GM23248 (cell line): ENCODE data around the gene PCSK2. TPM values are rescaled to one million over a fixed set of nuclear protein-coding genes. Genes with fewer than 3 reads are reported as not detected.

Experiments used
- DNase-seq: peaks from one replicate; pipeline ENCODE4 v3.0.0-alpha.2; 2015
- H2AFZ ChIP-seq: fragments of 200-600 bp; sonication (generic); 2 replicates; pipeline ENCODE4 v1.6.1; 2016; ENCODE audit warnings: antibody characterized with exemption
- H3F3A ChIP-seq: fragments of 200-600 bp; sonication (generic); 2 replicates; pipeline ENCODE4 v1.6.1; 2016; ENCODE audit warnings: mild to moderate bottlenecking, antibody characterized with exemption, mixed run types; ENCODE audit not compliant: insufficient read depth
- H3K27ac ChIP-seq: fragments of 200-600 bp; sonication (generic); 2 replicates; pipeline ENCODE4 v1.5.1; 2016; ENCODE audit warnings: mild to moderate bottlenecking
- H3K27me3 ChIP-seq: fragments of 200-600 bp; sonication (generic); replicated peaks from 2 replicates; pipeline ENCODE4 v1.6.1; 2016; ENCODE audit warnings: mild to moderate bottlenecking; ENCODE audit not compliant: insufficient read depth
- H3K36me3 ChIP-seq: fragments of 200-600 bp; sonication (generic); 2 replicates; pipeline ENCODE4 v1.6.1; 2016; ENCODE audit warnings: low read depth, mild to moderate bottlenecking
- H3K4me1 ChIP-seq: fragments of 200-600 bp; sonication (generic); 2 replicates; pipeline ENCODE4 v1.6.1; 2016; ENCODE audit warnings: mild to moderate bottlenecking; ENCODE audit not compliant: insufficient read depth
- H3K4me2 ChIP-seq: fragments of 200-600 bp; sonication (generic); one replicate; pipeline ENCODE4 v1.6.1; 2016; ENCODE audit warnings: mild to moderate bottlenecking; ENCODE audit not compliant: unreplicated experiment
- H3K4me3 ChIP-seq: fragments of 200-600 bp; sonication (generic); 2 replicates; pipeline ENCODE4 v1.5.1; 2016; ENCODE audit warnings: mild to moderate bottlenecking
- H3K79me2 ChIP-seq: fragments of 200-600 bp; sonication (generic); 2 replicates; pipeline ENCODE4 v1.6.1; 2016; ENCODE audit warnings: mild to moderate bottlenecking; ENCODE audit not compliant: insufficient read depth
- H3K9ac ChIP-seq: fragments of 200-600 bp; sonication (generic); 2 replicates; pipeline ENCODE4 v1.6.1; 2016; ENCODE audit warnings: mild to moderate bottlenecking
- H3K9me2 ChIP-seq: fragments of 200-600 bp; sonication (generic); 2 replicates; pipeline ENCODE4 v1.6.1; 2016; ENCODE audit warnings: mixed run types, mild to moderate bottlenecking, moderate library complexity; ENCODE audit not compliant: insufficient read depth
- H3K9me3 ChIP-seq: fragments of 200-600 bp; sonication (generic); one replicate; pipeline ENCODE4 v1.6.1; 2017; ENCODE audit warnings: low read depth
- H4K20me1 ChIP-seq: fragments of 200-600 bp; sonication (generic); 2 replicates; pipeline ENCODE4 v1.6.0; 2016; ENCODE audit not compliant: insufficient read depth
- EZH2 ChIP-seq: fragments of 200-600 bp; sonication (generic); IDR thresholded peaks from 2 replicates; pipeline ENCODE4 v1.6.1; 2018; ENCODE audit warnings: antibody characterized with exemption, mild to moderate bottlenecking; ENCODE audit not compliant: insufficient read depth, poor library complexity, severe bottlenecking
- EZH2phosphoT487 ChIP-seq: fragments of 200-600 bp; sonication (generic); IDR thresholded peaks from 2 replicates; pipeline ENCODE4 v1.6.1; 2018; ENCODE audit warnings: antibody characterized with exemption, moderate library complexity, mild to moderate bottlenecking, low read depth; ENCODE audit not compliant: insufficient read depth
- WGBS, 2 experiments: methylation state at CpG; one replicate each; pipeline ENCODE4 v1.1.6; 2015 to 2017; ENCODE audit warnings: low lambda C conversion rate in 2 of 2, low coverage in 1 of 2; ENCODE audit errors: missing lambda C conversion rate in 2 of 2; 5-methylcytosine and 5-hydroxymethylcytosine counted together
- in situ Hi-C: fragments of 300-500 bp; cut with MboI; formaldehyde crosslinking; loops from 2 replicates; pipeline ENCODE4 v1.15.0; 2020
- polyA plus RNA-seq: library from polyadenylated mRNA; unstranded; fragments of >200 nt; fragmentation: Nextera tagmentation; extraction: Ambion mirVana; gene quantifications from 2 replicates; pipeline ENCODE4 v1.2.1, GENCODE V29; 2016
- total RNA-seq: library from RNA; depleted of rRNA; stranded (reverse); fragments of >200 nt; shearing (Covaris generic); gene quantifications from 2 replicates; pipeline ENCODE4 v1.2.3, GENCODE V29; 2014

The PCSK2 gene
- total and polyA plus RNA-seq, 2 experiments from 2014 or later, result not detected

GRCh38 chr20:17497821-17498580 is 271.2 kb downstream of the PCSK2 start:
- H3K4me1 ChIP-seq, result peaks cover 11% of the 10 kb centered on the region
- in situ Hi-C loops, result no loop called here
- H3K79me2 ChIP-seq, result no peaks in the 10 kb centered on the region
- no peaks in the 10 kb centered on the region for H3K9me2 ChIP-seq
- TF ChIP-seq EZH2 (no peak), EZH2phosphoT487 (no peak)
- H3F3A ChIP-seq, result peaks cover 12% of the 10 kb centered on the region; the same call in 1 of the 2 replicates
- DNase-seq, result peak; percentile 77
- no peaks in the 10 kb centered on the region; the same call in 1 of the 2 replicates for H3K27me3 ChIP-seq
- H3K9ac ChIP-seq, result 0 out of 2 replicates have a peak overlapping the region, but pooled peaks have one; percentile 25
- peak overlapping the region; percentile 51 for H3K4me2 ChIP-seq
- H3K27ac ChIP-seq, result peak overlapping the region; percentile 19; the same call in 1 of the 2 replicates
- 0 out of 2 replicates have a peak overlapping the region, but pooled peaks have one; percentile 61 for H2AFZ ChIP-seq
- H4K20me1 ChIP-seq, result no peaks in the 10 kb centered on the region
- no peaks in the 10 kb centered on the region for H3K9me3 ChIP-seq
- WGBS, 2 experiments, result 22 to 31% methylated on average over 11 of the region's 11 CpGs
- H3K36me3 ChIP-seq, result no peaks in the 10 kb centered on the region
- no peak overlapping the region for H3K4me3 ChIP-seq

DNA sequence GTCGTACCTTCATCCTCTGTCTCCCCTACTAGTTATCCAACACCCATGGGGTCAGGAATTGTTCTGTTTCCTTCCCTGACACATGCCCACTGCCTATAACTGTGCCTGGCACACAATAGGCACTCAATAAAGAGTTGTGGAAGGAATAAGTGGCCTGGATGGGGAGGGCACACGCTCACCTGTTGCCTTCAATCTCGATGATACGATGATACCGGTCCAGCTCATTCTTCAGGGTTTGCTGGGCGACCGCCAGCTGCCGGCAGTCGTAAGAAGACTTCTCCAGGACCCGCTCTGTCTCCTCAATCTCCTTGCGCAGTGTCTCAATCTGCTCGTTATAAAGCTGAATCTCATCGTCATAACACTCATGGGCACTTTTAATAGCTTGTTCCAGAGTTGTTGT is 271.8 kb downstream of the PCSK2 start:
- Histone ChIP-seq H3K27me3 (no peaks in the 10 kb centered on the region; the same call in 1 of the 2 replicates), H3F3A (peaks cover 12% of the 10 kb centered on the region; the same call in 1 of the 2 replicates), H3K27ac (no peak overlapping the region), H3K9ac (no peak overlapping the region), H3K4me3 (no peak overlapping the region), H2AFZ (no peak overlapping the region), H3K4me1 (peaks cover 11% of the 10 kb centered on the region), H3K79me2 (no peaks in the 10 kb centered on the region), H3K9me3 (no peaks in the 10 kb centered on the region), H3K9me2 (no peaks in the 10 kb centered on the region), H3K4me2 (peak overlapping the region; percentile 3), H3K36me3 (no peaks in the 10 kb centered on the region), H4K20me1 (no peaks in the 10 kb centered on the region)
- 84 to 86% methylated on average over 13 of the region's 13 CpGs for WGBS, 2 experiments
- DNase-seq, result no peak
- in situ Hi-C loops, result no loop called here
- no peak for TF ChIP-seq EZH2
- TF ChIP-seq EZH2phosphoT487, result no peak

DNA sequence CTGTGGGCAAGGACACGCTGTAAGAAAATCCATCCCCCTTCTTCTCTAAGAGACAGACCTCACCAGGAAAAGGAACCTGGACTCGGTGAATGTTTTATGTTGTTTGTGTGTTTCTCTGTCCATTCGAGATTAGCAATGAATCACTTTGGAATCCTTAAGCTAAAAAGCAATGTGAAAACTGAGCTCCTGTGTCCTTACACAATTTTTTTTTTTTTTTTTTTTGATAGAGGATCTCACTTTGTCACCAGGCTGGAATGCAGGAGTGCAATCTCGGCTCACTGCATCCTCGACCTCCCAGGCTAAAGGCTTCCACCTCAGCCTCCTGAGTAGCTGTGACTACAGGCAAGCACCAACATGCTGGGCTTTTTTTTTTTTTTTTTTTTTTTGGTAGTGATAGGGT is 272.2 kb downstream of the PCSK2 start:
- no peaks in the 10 kb centered on the region for H3K9me3 ChIP-seq
- peak overlapping the region; percentile 3 for H3K4me2 ChIP-seq
- no peak overlapping the region for H3K4me3 ChIP-seq
- H3K36me3 ChIP-seq, result no peaks in the 10 kb centered on the region
- TF ChIP-seq EZH2 (no peak), EZH2phosphoT487 (no peak)
- H3K9me2 ChIP-seq, result no peaks in the 10 kb centered on the region
- peak; percentile 71 for DNase-seq
- H3K4me1 ChIP-seq, result peaks cover 11% of the 10 kb centered on the region
- H3K79me2 ChIP-seq, result no peaks in the 10 kb centered on the region
- H2AFZ ChIP-seq, result no peak overlapping the region
- 2 to 7% methylated on average over 5 of the region's 5 CpGs for WGBS, 2 experiments
- no peaks in the 10 kb centered on the region; the same call in 1 of the 2 replicates for H3K27me3 ChIP-seq
- no peak overlapping the region for H3K9ac ChIP-seq
- in situ Hi-C loops, result no loop called here
- no peaks in the 10 kb centered on the region for H4K20me1 ChIP-seq
- peaks cover 12% of the 10 kb centered on the region; the same call in 1 of the 2 replicates for H3F3A ChIP-seq
- H3K27ac ChIP-seq, result no peak overlapping the region

DNA sequence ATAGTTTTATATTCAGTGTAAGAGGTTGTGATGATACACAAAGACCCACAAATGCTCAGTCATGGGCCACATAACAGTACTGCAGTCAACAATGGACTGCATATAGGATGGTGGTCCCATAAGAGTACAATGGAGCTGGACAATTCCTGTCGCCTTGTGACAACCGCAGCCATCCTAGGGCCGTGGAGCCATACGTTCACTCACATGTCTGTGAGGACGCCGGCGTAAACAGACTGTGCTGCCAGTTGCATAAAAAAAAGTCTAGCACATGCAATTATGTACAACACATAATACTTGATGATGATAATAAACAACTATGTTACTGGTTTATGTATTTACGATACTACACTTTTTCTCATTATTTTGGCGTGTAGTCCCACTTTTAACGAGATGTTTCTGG is 273.4 kb downstream of the PCSK2 start:
- TF ChIP-seq EZH2phosphoT487 (no peak), EZH2 (no peak)
- no peak overlapping the region for H3K27ac ChIP-seq
- H2AFZ ChIP-seq, result no peak overlapping the region
- H3K79me2 ChIP-seq, result no peaks in the 10 kb centered on the region
- no peaks in the 10 kb centered on the region for H3K9me2 ChIP-seq
- H3K27me3 ChIP-seq, result no peaks in the 10 kb centered on the region
- DNase-seq, result no peak
- H3K9ac ChIP-seq, result no peak overlapping the region
- no peaks in the 10 kb centered on the region for H3K9me3 ChIP-seq
- H3K36me3 ChIP-seq, result no peaks in the 10 kb centered on the region
- 85% methylated on average over 10 of the region's 10 CpGs for WGBS, 2 experiments
- H4K20me1 ChIP-seq, result no peaks in the 10 kb centered on the region
- H3K4me1 ChIP-seq, result peaks cover 11% of the 10 kb centered on the region
- in situ Hi-C loops, result loop anchor here (25.0 kb wide), 1 partner anchor 787 kb away; the partner anchor contains the start of gene ZNF133
- no peak overlapping the region for H3K4me2 ChIP-seq
- no peak overlapping the region for H3K4me3 ChIP-seq
- H3F3A ChIP-seq, result peaks cover 12% of the 10 kb centered on the region; the same call in 1 of the 2 replicates
